ENCODE data around the gene HAPSTR1. TPM values are rescaled to one million over a fixed set of nuclear protein-coding genes. Genes with fewer than 3 reads are reported as not detected.

The HAPSTR1 gene
- total and polyA plus RNA-seq, 2 of the 8 experiments (the other 6 are each of a cell fraction or from before 2014, with no cell fraction given), result 11.9 to 66.1 TPM

Other genes with a start within 250 kb of the HAPSTR1 start
- 300 and 326 TPM in 2 replicates for gene CARHSP1, start 222.6 kb upstream of the HAPSTR1 start, total RNA-seq (2021; fragmentation: NEBNext Ultra II Directional; extraction: Animal tissue kit (Norgen Biotek cat#: 25700))
- 292 and 364 TPM in 2 replicates for gene CARHSP1, start 222.6 kb upstream of the HAPSTR1 start, polyA plus RNA-seq (2011; rRNA removed)
- gene LITAFD, start 209.3 kb upstream of the HAPSTR1 start, total RNA-seq (2021; fragmentation: NEBNext Ultra II Directional; extraction: Animal tissue kit (Norgen Biotek cat#: 25700)), result not detected in 2 replicates
- gene LITAFD, start 209.3 kb upstream of the HAPSTR1 start, polyA plus RNA-seq (2011; rRNA removed), result not detected in 2 replicates
- 208 and 211 TPM in 2 replicates for gene USP7, start 127.7 kb upstream of the HAPSTR1 start, total RNA-seq (2021; fragmentation: NEBNext Ultra II Directional; extraction: Animal tissue kit (Norgen Biotek cat#: 25700))
- 21.3 and 22.8 TPM in 2 replicates for gene USP7, start 127.7 kb upstream of the HAPSTR1 start, polyA plus RNA-seq (2011; rRNA removed)

Data from H1 (cell line).